HUDEP-2 (cell line): ENCODE data around the gene CDKN2C.
"Not testable (repeated sequence)": the region's sequence is repeated elsewhere in the genome, so short reads cannot be mapped to it uniquely, and the experiment has no call there.

ENCODE experiments used
- DNase-seq, 76 experiments: peaks; one replicate each; lab custom pipeline; 2025; ENCODE audit not compliant: unreplicated experiment in 76 of 76; lab: John Stamatoyannopoulos, UW

The CDKN2C gene

GRCh38 chr1:50969611-50970508 lies at the start of gene CDKN2C:
CDKN2C (plus strand) TSS chr1:50970245; CDS start chr1:50970369, 124 bp downstream.
- DNase-seq, result peak in 75 of 76 experiments; percentile 34 to 84 (median 68)

- DNase-seq, result no peak
Measured at GRCh38 chr1:50920409-50920808, 49.6 kb upstream of the CDKN2C start.

GRCh38 chr1:50921029-50921428 lies 49.0 kb upstream of the CDKN2C start:
- no peak for DNase-seq

- no peak for DNase-seq
Measured at GRCh38 chr1:50923564-50923963, 46.5 kb upstream of the CDKN2C start.

DNA sequence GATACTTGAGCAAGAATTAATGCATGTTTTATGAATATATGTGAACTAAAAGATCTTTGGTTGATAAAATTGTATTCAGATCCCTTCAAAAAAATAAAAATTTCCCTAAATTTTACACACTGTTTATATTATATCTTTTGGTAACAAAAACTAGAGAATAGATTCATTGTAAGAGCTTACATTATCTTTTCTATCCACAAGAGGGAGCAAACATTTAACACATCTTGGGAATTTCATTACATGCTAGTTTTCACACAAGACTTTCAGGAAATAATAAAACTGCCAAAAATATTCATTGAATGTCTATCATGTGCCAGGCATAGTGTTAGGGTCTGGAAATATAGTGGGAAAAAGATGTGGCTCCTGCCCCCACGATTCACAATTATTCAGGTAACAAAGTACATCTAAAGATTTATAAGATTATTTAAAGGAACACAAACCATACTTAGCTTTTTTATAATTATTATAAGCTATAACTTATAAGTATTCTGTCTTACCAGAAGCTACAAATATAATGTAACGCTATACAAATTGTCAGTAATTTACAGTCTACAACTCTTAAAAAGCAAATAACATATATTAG lies 40.6 kb upstream of the CDKN2C start:
- DNase-seq, result peak in 8 of 76 experiments; percentile 2 to 19 (median 8)

DNA sequence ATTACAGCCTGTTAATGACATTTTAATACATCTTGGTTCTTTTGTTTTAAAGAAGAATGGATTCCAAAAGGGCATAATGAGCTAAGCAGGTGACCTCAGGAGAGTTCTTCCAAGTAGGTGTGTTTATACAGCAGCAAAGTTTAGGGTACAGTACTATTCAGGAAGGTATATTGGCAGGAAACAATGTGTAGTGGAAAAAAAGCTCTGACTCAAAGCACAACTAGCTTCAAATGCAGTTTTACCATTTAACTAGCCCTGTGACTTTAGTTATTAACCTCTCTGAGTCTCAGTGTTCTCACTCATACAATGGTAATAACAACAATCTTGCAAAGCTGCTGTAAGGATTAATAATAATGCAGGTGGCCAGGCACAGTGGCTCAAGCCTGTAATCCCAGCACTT lies 39.9 kb upstream of the CDKN2C start:
- DNase-seq, result no peak

DNA sequence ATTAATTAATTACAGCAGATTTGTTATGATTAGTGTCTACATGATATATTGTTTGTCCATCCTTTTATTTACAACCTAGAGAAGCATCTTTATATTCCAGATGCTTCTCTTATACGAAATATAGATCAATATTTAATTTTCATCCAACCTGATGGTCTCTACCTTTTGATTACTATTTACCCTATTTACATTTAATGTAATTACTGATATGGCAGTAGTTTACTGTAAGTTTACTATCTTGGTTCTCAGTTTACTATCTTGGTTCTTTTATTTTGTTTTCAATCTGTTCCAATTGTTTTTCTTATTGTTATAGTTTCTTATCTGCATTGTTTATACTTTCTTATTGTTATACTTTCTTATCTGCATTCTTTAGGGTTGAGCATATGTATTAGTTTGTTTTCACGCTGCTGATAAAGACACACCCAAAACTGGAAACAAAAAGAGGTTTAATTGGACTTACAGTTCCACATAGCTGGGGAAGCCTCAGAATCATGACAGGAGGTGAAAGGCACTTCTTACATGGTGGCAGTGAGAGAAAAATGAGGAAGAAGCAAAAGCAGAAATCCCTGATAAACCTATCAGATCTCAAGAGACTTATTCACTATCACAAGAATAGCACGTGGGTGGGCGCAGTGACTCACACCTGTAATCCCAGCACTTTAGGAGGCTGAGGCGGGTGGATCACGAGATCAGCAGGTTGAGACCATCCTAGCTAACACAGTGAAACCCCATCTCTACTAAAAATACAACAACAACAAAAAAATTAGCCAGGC lies 38.9 kb upstream of the CDKN2C start:
- DNase-seq, result peak in 20 of 76 experiments; percentile 2 to 48 (median 11)

DNA sequence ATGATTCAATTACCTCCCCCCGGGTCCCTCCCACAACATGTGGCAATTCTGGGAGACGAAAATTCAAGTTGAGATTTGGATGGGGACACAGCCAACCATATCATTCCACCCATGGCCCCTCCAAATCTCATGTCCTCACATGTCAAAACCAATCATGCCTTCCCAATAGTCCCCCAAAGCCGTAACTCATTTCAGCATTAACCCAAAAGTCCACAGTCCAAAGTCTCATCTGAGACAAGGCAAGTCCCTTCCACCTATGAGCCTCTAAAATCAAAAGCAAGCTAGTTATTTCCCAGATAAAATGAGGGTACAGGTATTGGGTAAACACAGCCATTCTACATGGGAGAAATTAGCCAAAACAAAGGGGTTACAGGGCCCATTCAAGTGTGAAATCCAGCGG lies 38.0 kb upstream of the CDKN2C start:
- DNase-seq, result not testable (repeated sequence)

DNA sequence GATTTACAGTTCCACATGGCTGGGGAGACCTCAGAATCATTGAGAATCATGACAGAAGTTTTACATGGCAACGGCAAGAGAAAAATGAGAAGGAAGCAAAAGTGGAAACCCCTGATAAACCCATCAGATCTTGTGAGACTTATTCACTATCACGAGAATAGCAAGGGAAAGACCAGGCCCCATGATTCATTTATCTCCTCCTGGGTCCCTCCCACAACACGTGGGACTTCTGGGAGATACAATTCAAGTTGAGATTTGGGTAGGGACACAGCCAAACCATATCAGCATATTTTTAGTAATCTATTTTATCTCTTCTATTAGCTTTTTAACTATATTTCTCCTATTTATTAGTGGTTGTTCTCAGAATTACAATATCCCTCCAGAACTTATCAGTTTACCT lies 36.3 kb upstream of the CDKN2C start:
- not testable (repeated sequence) for DNase-seq

DNA sequence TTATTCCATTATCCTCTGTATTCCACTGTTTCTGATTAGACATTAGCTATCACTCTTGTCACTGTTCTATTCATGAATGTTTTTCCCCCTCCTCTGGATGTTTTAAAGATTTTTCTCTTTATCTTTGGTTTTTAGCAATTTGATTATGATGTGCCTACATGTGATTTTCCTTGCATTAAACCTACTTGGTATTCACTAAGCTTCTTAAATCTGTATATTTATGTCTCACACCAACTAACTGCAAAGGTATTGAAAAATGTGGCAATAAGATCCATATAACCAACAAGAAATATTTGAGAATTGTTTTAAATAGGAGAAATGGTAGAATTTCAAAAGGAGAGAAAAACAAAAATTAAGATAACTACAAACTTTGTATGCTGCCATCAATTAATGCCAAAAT lies 35.2 kb upstream of the CDKN2C start:
- DNase-seq, result no peak

- not testable (repeated sequence) for DNase-seq
Measured at GRCh38 chr1:50935276-50935675, 34.8 kb upstream of the CDKN2C start.

GRCh38 chr1:50936321-50936720 lies 33.7 kb upstream of the CDKN2C start:
- DNase-seq, result no peak

- no peak for DNase-seq
Measured at GRCh38 chr1:50940291-50940690, 29.8 kb upstream of the CDKN2C start.

GRCh38 chr1:50942334-50942733 lies 27.7 kb upstream of the CDKN2C start:
- no peak for DNase-seq

GRCh38 chr1:50949286-50949982 lies 20.6 kb upstream of the CDKN2C start:
- no peak for DNase-seq

- DNase-seq, result no peak
Measured at GRCh38 chr1:50950396-50950795, 19.6 kb upstream of the CDKN2C start.

DNA sequence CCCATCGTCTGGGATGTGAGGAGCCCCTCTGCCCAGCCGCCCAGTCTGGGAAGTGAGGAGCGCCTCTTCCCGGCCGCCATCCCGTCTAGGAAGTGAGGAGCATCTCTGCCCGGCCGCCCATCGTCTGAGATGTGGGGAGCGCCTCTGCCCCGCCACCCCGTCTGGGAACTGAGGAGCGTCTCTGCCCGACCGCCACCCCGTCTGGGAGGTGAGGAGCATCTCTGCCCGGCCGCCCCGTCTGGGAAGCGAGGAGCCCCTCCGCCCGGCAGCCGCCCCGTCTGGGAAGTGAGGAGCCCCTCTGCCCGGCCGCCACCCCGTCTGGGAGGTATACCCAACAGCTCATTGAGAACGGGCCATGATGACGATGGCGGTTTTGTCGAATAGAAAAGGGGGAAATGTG lies 17.5 kb upstream of the CDKN2C start:
- not testable (repeated sequence) for DNase-seq

DNA sequence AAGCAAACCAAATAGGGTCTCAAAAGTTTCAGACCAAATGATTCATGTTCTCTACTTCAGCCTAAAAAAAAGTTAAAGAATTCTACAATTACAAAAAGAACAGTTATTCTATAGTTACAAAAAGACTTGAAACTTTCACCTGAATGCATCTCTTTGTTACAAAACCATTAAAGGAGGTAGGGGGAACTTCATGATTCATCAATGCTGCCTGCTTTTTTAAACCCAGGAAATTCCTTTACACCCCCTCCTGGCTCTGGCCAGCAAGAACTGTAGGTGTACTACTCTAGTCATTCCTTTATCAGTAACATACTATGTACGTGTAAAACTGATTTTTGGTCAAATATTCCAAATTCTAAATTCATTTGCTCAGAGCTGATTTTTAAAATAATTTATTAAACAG lies 14.9 kb upstream of the CDKN2C start:
- DNase-seq, result no peak

GRCh38 chr1:50959303-50959912 lies 10.6 kb upstream of the CDKN2C start:
- DNase-seq, result peak in 7 of 76 experiments; percentile 25 to 44 (median 41)
